D721Med (cell line): ENCODE results near the gene MGAT4B.
A peak's percentile ranks its signal among the peaks of the same experiment; 100 is the strongest.

Experiments used
- DNase-seq: peaks from one replicate; pipeline ENCODE4 v3.0.0; 2011; ENCODE audit warnings: low spot score; ENCODE audit not compliant: insufficient read length
- FAIRE-seq: peaks from 2 replicates; lab custom pipeline; 2011; peaks lifted over from hg19 to GRCh38; lab: Jason Lieb, UNC
- CTCF ChIP-seq: IDR thresholded peaks from 2 replicates; pipeline ENCODE4 v1.5.1; 2012; ENCODE audit warnings: mild to moderate bottlenecking, control low read depth; ENCODE audit not compliant: insufficient read depth; ENCODE audit errors: missing control alignments

Gene MGAT4B

GRCh38 chr5:179821298-179822058 is 14.8 kb upstream of the MGAT4B start:
- peak; percentile 97 for DNase-seq
- TF ChIP-seq CTCF: no peak
- no peak for FAIRE-seq

- DNase-seq: peak; percentile 90
- FAIRE-seq: no peak
Measured at GRCh38 chr5:179820483-179821297, 14.0 kb upstream of the MGAT4B start, which contains the start of gene SQSTM1. TSS of gene SQSTM1 (plus strand) at chr5:179820905. CDS start at chr5:179820937, 32 bp downstream.

GRCh38 chr5:179820127-179820482 is 13.4 kb upstream of the MGAT4B start:
- DNase-seq (no peak), FAIRE-seq (no peak)
- TF ChIP-seq CTCF: no peak

More at GRCh38 chr5:179820483-179821297, 14.0 kb upstream of the MGAT4B start, which contains the start of gene SQSTM1:
- no peak for TF ChIP-seq CTCF

GRCh38 chr5:179819296-179820126 is 12.8 kb upstream of the MGAT4B start:
- TF ChIP-seq CTCF: no peak
- no peak for FAIRE-seq
- DNase-seq: no peak

GRCh38 chr5:179818746-179819295 is 12.2 kb upstream of the MGAT4B start:
- DNase-seq: no peak
- no peak for TF ChIP-seq CTCF
- FAIRE-seq: no peak

GRCh38 chr5:179817890-179818745 is 11.5 kb upstream of the MGAT4B start:
- DNase-seq: no peak
- no peak for FAIRE-seq
- no peak for TF ChIP-seq CTCF
